ENCODE measurements around the gene EFL1. TPM values are rescaled to one million over a fixed set of nuclear protein-coding genes. Genes with fewer than 3 reads are reported as not detected.
A peak's percentile ranks its signal among the peaks of the same experiment; 100 is the strongest.

The EFL1 gene
- total and polyA plus RNA-seq, 2 experiments from 2014 or later, result 15.4 to 46.4 TPM

GRCh38 chr15:82306791-82307713, 44.5 kb upstream of the EFL1 start:
- peaks cover 5% of the 10 kb centered on the region; the same call in 1 of the 3 replicates for H3K9me3 Mint-ChIP-seq
- Histone ChIP-seq H3K4me3 (no peak overlapping the region), H3K27ac (ENCODE audit: low read depth) (no peak overlapping the region), H3K4me1 (ENCODE audit: insufficient read depth) (no peaks in the 10 kb centered on the region), H3K9me2 (ENCODE audit: insufficient read depth) (no peaks in the 10 kb centered on the region), H3K36me3 (ENCODE audit: insufficient read depth) (no peaks in the 10 kb centered on the region), H3F3A (replicated peaks; ENCODE audit: low read depth) (no peaks in the 10 kb centered on the region), H3K27me3 (ENCODE audit: insufficient read depth) (no peaks in the 10 kb centered on the region), H4K20me1 (replicated peaks; ENCODE audit: insufficient read depth) (no peaks in the 10 kb centered on the region), H3K79me2 (replicated peaks; ENCODE audit: insufficient read depth) (no peaks in the 10 kb centered on the region), H3K4me2 (no peak overlapping the region), H2AFZ (no peak overlapping the region)
- H3K27ac Mint-ChIP-seq, result no peak overlapping the region
- peak in 1 of 2 experiments; percentile 27; a peak in 1 of 4 replicates for TF ChIP-seq CTCF (conservative IDR thresholded peaks at IDR 0.05; ENCODE audit: low read depth in 2 of 2)
- no peak for TF ChIP-seq JUNB (IDR thresholded peaks at IDR 0.05; ENCODE audit: unreplicated experiment)
- H3K4me1 Mint-ChIP-seq, result no peaks in the 10 kb centered on the region
- peak; percentile 34 for DNase-seq (ENCODE audit: low spot score)
- peaks cover 3% of the 10 kb centered on the region for H3K27me3 Mint-ChIP-seq (ENCODE audit: insufficient read depth, low read depth, poor library complexity)
- H3K36me3 Mint-ChIP-seq (ENCODE audit: low read depth), result no peaks in the 10 kb centered on the region
- H3K4me3 Mint-ChIP-seq, result no peak overlapping the region
- ATAC-seq, result peak; percentile 86

GRCh38 chr15:82305621-82306048, 43.1 kb upstream of the EFL1 start:
- Histone ChIP-seq H3K27me3 (ENCODE audit: insufficient read depth) (no peaks in the 10 kb centered on the region), H4K20me1 (replicated peaks; ENCODE audit: insufficient read depth) (no peaks in the 10 kb centered on the region), H3K4me1 (ENCODE audit: insufficient read depth) (no peaks in the 10 kb centered on the region), H3K9me2 (ENCODE audit: insufficient read depth) (no peaks in the 10 kb centered on the region), H3K4me3 (no peak overlapping the region), H3F3A (replicated peaks; ENCODE audit: low read depth) (no peaks in the 10 kb centered on the region), H3K36me3 (ENCODE audit: insufficient read depth) (no peaks in the 10 kb centered on the region), H3K27ac (ENCODE audit: low read depth) (no peak overlapping the region), H3K4me2 (no peak overlapping the region), H3K79me2 (replicated peaks; ENCODE audit: insufficient read depth) (no peaks in the 10 kb centered on the region), H2AFZ (no peak overlapping the region)
- no peak for DNase-seq (ENCODE audit: low spot score)
- H3K4me3 Mint-ChIP-seq, result no peak overlapping the region
- H3K36me3 Mint-ChIP-seq (ENCODE audit: low read depth), result no peaks in the 10 kb centered on the region
- no peak for TF ChIP-seq CREB1 (CRISPR knock-in tag; IDR thresholded peaks at IDR 0.05; ENCODE audit: low read depth)
- TF ChIP-seq EZH2phosphoT487 (IDR thresholded peaks at IDR 0.05; ENCODE audit: unreplicated experiment), result no peak
- no peak for TF ChIP-seq CTCF (conservative IDR thresholded peaks at IDR 0.05; ENCODE audit: low read depth in 2 of 2)
- no peak for TF ChIP-seq STAT1 (IDR thresholded peaks at IDR 0.05; ENCODE audit: unreplicated experiment)
- no peak for TF ChIP-seq ZNF114 (CRISPR knock-in tag; IDR thresholded peaks at IDR 0.05)
- no peak for TF ChIP-seq ETS1 (IDR thresholded peaks at IDR 0.05)
- ATAC-seq, result no peak
- H3K27ac Mint-ChIP-seq, result no peak overlapping the region
- no peaks in the 10 kb centered on the region for H3K4me1 Mint-ChIP-seq
- peaks cover 5% of the 10 kb centered on the region; the same call in 1 of the 3 replicates for H3K9me3 Mint-ChIP-seq
- peaks cover 8% of the 10 kb centered on the region for H3K27me3 Mint-ChIP-seq (ENCODE audit: insufficient read depth, low read depth, poor library complexity)

Measured in GM23338 (cell line).